HG03066 (cell line): ENCODE results near the gene PRAMEF20.

Experiments
- ATAC-seq: cut with Tn5 transposase; IDR thresholded peaks from one replicate; pipeline ENCODE4 v1.9.1; 2021; ENCODE audit warnings: low read depth; ENCODE audit not compliant: unreplicated experiment

The PRAMEF20 gene

DNA sequence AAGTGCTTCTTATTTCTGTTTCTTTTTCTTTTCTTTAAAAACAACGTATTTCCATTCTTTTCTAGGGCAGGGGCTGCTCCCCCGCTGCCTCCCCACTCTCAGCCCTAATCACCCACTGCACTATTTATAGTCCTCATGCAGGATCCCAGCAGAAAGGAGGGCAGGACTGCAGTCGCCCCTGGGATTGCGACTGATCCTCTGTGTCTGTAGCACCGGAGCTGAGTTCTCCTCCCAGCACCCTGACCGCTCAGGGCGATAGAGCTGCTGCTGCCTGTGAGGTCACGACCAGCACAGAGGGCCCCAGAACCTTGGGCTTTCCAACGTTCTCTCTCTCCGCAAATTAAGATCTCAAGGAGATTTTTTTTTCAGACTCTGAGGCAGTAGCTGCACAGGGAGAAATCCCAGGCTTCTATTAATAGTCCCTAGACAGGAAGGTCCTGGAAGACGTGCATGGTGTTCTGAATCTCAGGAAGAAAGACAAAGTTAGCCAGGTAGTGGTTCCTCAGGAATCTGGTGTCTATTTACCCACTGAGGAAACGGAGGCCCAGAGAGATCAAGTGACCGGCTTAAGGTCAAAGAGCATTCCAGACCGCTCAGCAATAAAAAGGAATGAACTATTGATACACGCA, 46.8 kb downstream of the PRAMEF20 start:
- ATAC-seq, result no peak

- ATAC-seq, result no peak
These were observed 51.7 kb downstream of the PRAMEF20 start for GRCh38 chr1:13461977-13462376.

GRCh38 chr1:13462682-13463081, 52.4 kb downstream of the PRAMEF20 start:
- ATAC-seq, result no peak

DNA sequence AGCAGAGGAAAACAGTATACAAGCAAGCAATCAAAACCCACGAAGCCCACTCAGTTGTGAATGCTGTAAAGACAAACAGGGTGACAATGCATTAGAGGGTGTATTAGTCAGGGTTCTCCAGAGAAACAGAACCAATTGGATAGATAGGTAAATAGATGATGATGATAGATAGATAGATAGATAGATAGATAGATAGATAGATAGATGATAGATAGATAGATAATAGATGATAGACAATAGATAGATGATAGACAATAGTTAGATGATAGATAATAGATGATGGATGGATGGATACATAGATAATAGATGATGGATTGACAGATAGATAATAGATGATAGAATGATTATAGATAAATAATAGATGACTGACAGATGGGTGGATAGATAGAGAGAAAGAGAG, 55.3 kb downstream of the PRAMEF20 start:
- no peak for ATAC-seq

DNA sequence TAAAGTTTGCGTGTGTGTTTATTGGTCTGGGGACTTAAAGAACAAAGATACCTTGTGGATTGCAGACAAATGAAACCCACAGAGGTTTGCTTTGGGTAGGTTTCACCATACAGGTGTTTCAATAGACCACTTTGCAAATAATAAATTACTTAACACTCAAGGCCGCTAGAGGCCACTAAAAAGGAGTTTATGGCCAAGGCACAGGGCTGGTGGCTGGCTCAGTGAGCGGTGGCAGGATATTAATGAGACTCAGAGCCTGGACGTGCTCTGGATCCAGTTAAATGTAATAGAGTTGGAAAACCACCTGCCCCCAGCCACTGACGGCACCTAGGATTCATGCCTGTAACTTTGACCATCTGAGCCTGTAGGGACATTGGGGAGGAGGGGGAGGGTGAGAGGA, 59.1 kb downstream of the PRAMEF20 start:
- no peak for ATAC-seq
